GM23338 (cell line): ENCODE results near the gene PSKH1. TPM values are rescaled to one million over a fixed set of nuclear protein-coding genes. Genes with fewer than 3 reads are reported as not detected.

Experiments used
- ATAC-seq: fragments of 200-7000 bp; cut with Tn5 transposase; 3 replicates; pipeline ENCODE4 v1.9.1; 2020
- DNase-seq: peaks from one replicate; pipeline ENCODE4 v3.0.0-alpha.2; 2015; ENCODE audit warnings: low spot score
- H2AFZ ChIP-seq: fragments of 200-600 bp; sonication (generic); 2 replicates; pipeline ENCODE4 v1.8.0; 2016; ENCODE audit warnings: antibody characterized with exemption, mild to moderate bottlenecking, moderate library complexity
- H3F3A ChIP-seq: fragments of 200-600 bp; sonication (generic); replicated peaks from 2 replicates; pipeline ENCODE4 v1.8.0; 2017; ENCODE audit warnings: antibody characterized with exemption, mixed run types, low read depth
- H3K27ac ChIP-seq: fragments of 200-600 bp; sonication (generic); 2 replicates; pipeline ENCODE4 v1.6.1; 2016; ENCODE audit warnings: low read depth
- H3K27me3 ChIP-seq: fragments of 200-600 bp; sonication (generic); 2 replicates; pipeline ENCODE4 v1.8.0; 2016; ENCODE audit warnings: mild to moderate bottlenecking, mixed run types, moderate library complexity; ENCODE audit not compliant: insufficient read depth
- H3K36me3 ChIP-seq: fragments of 200-600 bp; sonication (generic); 2 replicates; pipeline ENCODE4 v1.8.0; 2016; ENCODE audit warnings: mild to moderate bottlenecking; ENCODE audit not compliant: insufficient read depth
- H3K4me1 ChIP-seq: fragments of 200-600 bp; sonication (generic); 2 replicates; pipeline ENCODE4 v1.8.0; 2016; ENCODE audit warnings: mild to moderate bottlenecking, moderate library complexity; ENCODE audit not compliant: insufficient read depth
- H3K4me2 ChIP-seq: fragments of 200-600 bp; sonication (generic); 2 replicates; pipeline ENCODE4 v1.7.1; 2017; ENCODE audit warnings: mixed run types
- H3K4me3 ChIP-seq: fragments of 200-600 bp; sonication (generic); 2 replicates; pipeline ENCODE4 v1.6.1; 2016; ENCODE audit warnings: mixed run types
- H3K79me2 ChIP-seq: fragments of 200-600 bp; sonication (generic); replicated peaks from 2 replicates; pipeline ENCODE4 v1.8.0; 2017; ENCODE audit warnings: mild to moderate bottlenecking; ENCODE audit not compliant: insufficient read depth
- H3K9me2 ChIP-seq: fragments of 200-600 bp; sonication (generic); 2 replicates; pipeline ENCODE4 v1.8.0; 2017; ENCODE audit not compliant: insufficient read depth
- H4K20me1 ChIP-seq: fragments of 200-600 bp; sonication (generic); replicated peaks from 2 replicates; pipeline ENCODE4 v1.8.0; 2017; ENCODE audit warnings: mild to moderate bottlenecking; ENCODE audit not compliant: insufficient read depth
- H3K27ac Mint-ChIP-seq: 2 replicates; pipeline ENCODE4 v1.8.0; 2020; ENCODE audit warnings: inconsistent platforms, mild to moderate bottlenecking, moderate library complexity, mixed read lengths
- H3K27me3 Mint-ChIP-seq: 3 replicates; pipeline ENCODE4 v1.8.0; 2022; ENCODE audit warnings: low read depth, mild to moderate bottlenecking, moderate library complexity, mixed read lengths, inconsistent platforms; ENCODE audit not compliant: insufficient read depth, poor library complexity
- H3K36me3 Mint-ChIP-seq: 3 replicates; pipeline ENCODE4 v1.8.0; 2021; ENCODE audit warnings: low read depth, mild to moderate bottlenecking, inconsistent platforms, moderate library complexity, mixed read lengths
- H3K4me1 Mint-ChIP-seq: 3 replicates; pipeline ENCODE4 v1.8.0; 2020; ENCODE audit warnings: mild to moderate bottlenecking, inconsistent platforms, mixed read lengths
- H3K4me3 Mint-ChIP-seq: 3 replicates; pipeline ENCODE4 v1.8.0; 2021; ENCODE audit warnings: moderate library complexity, mild to moderate bottlenecking, inconsistent platforms, mixed read lengths
- H3K9me3 Mint-ChIP-seq: 3 replicates; pipeline ENCODE4 v1.8.0; 2020; ENCODE audit warnings: moderate library complexity, mild to moderate bottlenecking, inconsistent platforms, mixed read lengths
- CTCF ChIP-seq, 2 experiments: fragments of 200-600 bp in 1 of 2; sonication (generic) in 1 of 2; conservative IDR thresholded peaks; 2 replicates each; pipeline versions ENCODE4 v1.5.1 to v1.6.1; 2016 to 2017; ENCODE audit warnings: antibody characterized with exemption in 2 of 2, low read depth in 2 of 2, mild to moderate bottlenecking in 2 of 2, moderate library complexity in 1 of 2
- ZNF462 ChIP-seq: fragments of 250-450 bp; sonication (Bioruptor Pico); IDR thresholded peaks from 2 replicates; pipeline ENCODE4 v1.5.0; 2020; ENCODE audit warnings: mild to moderate bottlenecking, moderate library complexity
- polyA plus RNA-seq: library from polyadenylated mRNA; unstranded; fragments of >200 nt; fragmentation: Nextera tagmentation; extraction: Ambion mirVana; gene quantifications from 2 replicates; pipeline ENCODE4 v1.2.1, GENCODE V29; 2016
- total RNA-seq: library from RNA; depleted of rRNA; stranded (reverse); fragments of >200 nt; shearing (Covaris generic); gene quantifications from 2 replicates; pipeline ENCODE4 v1.2.3, GENCODE V29; 2014

PSKH1 gene
- total and polyA plus RNA-seq, 2 experiments from 2014 or later: 14.3 to 23.9 TPM

- peak; percentile 92 for ATAC-seq
These were observed 27.7 kb upstream of the PSKH1 start for GRCh38 chr16:67865318-67865717.

More at GRCh38 chr16:67865318-67865717, 27.7 kb upstream of the PSKH1 start:
- no peaks in the 10 kb centered on the region for H3K4me1 ChIP-seq
- Mint-ChIP-seq H3K4me1 (peaks cover 15% of the 10 kb centered on the region), H3K9me3 (no peaks in the 10 kb centered on the region; the same call in 2 of the 3 replicates), H3K27me3 (no peaks in the 10 kb centered on the region), H3K27ac (no peak overlapping the region), H3K4me3 (no peak overlapping the region), H3K36me3 (peaks cover 66% of the 10 kb centered on the region)
- peaks cover 52% of the 10 kb centered on the region for H3K79me2 ChIP-seq
- no peak overlapping the region for H3K4me3 ChIP-seq
- H3K27me3 ChIP-seq: no peaks in the 10 kb centered on the region
- no peak overlapping the region for H2AFZ ChIP-seq
- H3K9me2 ChIP-seq: no peaks in the 10 kb centered on the region
- peak; percentile 71 for DNase-seq
- no peak overlapping the region for H3K4me2 ChIP-seq
- H3F3A ChIP-seq: peaks cover 28% of the 10 kb centered on the region
- TF ChIP-seq ZNF462 (CRISPR knock-in tag): no peak
- TF ChIP-seq CTCF (conservative IDR thresholded peaks at IDR 0.05; ENCODE audit: low read depth in 2 of 2): peak; percentile 62 to 76
- H3K27ac ChIP-seq: peak overlapping the region; percentile 63; the same call in 1 of the 2 replicates
- peaks cover 42% of the 10 kb centered on the region for H4K20me1 ChIP-seq
- H3K36me3 ChIP-seq: peaks cover 41% of the 10 kb centered on the region
